Breast epithelium (tissue), 4 donors: ENCODE results near the gene IQCH. TPM values are rescaled to one million over a fixed set of nuclear protein-coding genes. Genes with fewer than 3 reads are reported as not detected.

Experiments
- DNase-seq, 2 donors: peaks; one replicate each; pipeline ENCODE4 v3.0.0-alpha.2; 2019; ENCODE audit warnings: low spot score in 2 of 2
- H3K27ac ChIP-seq, 2 donors: fragments of 200-600 bp; sonication (generic) in 1 of 2; one replicate each; pipeline ENCODE4 v1.5.1; 2016 to 2019; ENCODE audit warnings: mild to moderate bottlenecking in 1 of 2
- H3K27me3 ChIP-seq, 2 donors: fragments of 200-600 bp; sonication (generic) in 1 of 2; one replicate each; pipeline versions ENCODE4 v1.5.1 to v1.6.0; 2017 to 2019; ENCODE audit warnings: control low read depth in 1 of 2, mild to moderate bottlenecking in 1 of 2
- H3K36me3 ChIP-seq: fragments of 200-600 bp; one replicate; pipeline ENCODE4 v1.5.1; 2019
- H3K4me1 ChIP-seq, 2 donors: fragments of 200-600 bp; sonication (generic); one replicate each; pipeline ENCODE4 v1.5.1; 2016 to 2019; ENCODE audit warnings: control low read depth in 1 of 2
- H3K4me3 ChIP-seq, 3 donors: fragments of 200-600 bp; sonication (generic); 1 replicate in 2 of 3; 2 replicates in 1 of 3; pipeline ENCODE4 v1.5.1; 2016 to 2019; ENCODE audit warnings: mild to moderate bottlenecking in 3 of 3, moderate library complexity in 2 of 3
- H3K9me3 ChIP-seq, 2 donors: fragments of 200-600 bp; sonication (generic) in 1 of 2; one replicate each; pipeline ENCODE4 v1.5.1; 2016 to 2019; ENCODE audit warnings: control low read depth in 1 of 2
- POLR2A ChIP-seq: fragments of 450-650 bp; IDR thresholded peaks from one replicate; pipeline ENCODE4 v1.6.1; 2016; ENCODE audit warnings: antibody characterized with exemption, mild to moderate bottlenecking, moderate library complexity
- POLR2AphosphoS5 ChIP-seq, 3 donors: sonication (generic); formaldehyde crosslinking; IDR thresholded peaks; one replicate each; pipeline ENCODE4 v1.6.1; 2017; ENCODE audit warnings: antibody characterized with exemption in 3 of 3
- intact Hi-C: fragments of 100-400 bp; cut with DNase I; formaldehyde crosslinking; loops from one replicate; pipeline ENCODE4 v1.15.1; 2023; ENCODE audit warnings: low total_unique reads
- total RNA-seq, 3 donors: library from RNA; depleted of rRNA; stranded (reverse); fragments of >200 nt; gene quantifications; one replicate each; pipeline ENCODE4 v1.1.0, GENCODE V29; 2016
- TF ChIP-seq, protein P1 (sequence below), 3 donors: fragments of 450-650 bp; IDR thresholded peaks; one replicate each; pipeline ENCODE4 v1.5.1; 2016 to 2017; ENCODE audit warnings: antibody characterized with exemption in 3 of 3, mild to moderate bottlenecking in 3 of 3, moderate library complexity in 3 of 3

IQCH gene
- total RNA-seq, 3 donors from 2014 or later = 0.64 to 11.9 (median 6.6) TPM

- H3K27ac ChIP-seq = no peak overlapping the region
- no peaks in the 10 kb centered on the region for H3K36me3 ChIP-seq
- H3K27me3 ChIP-seq = no peaks in the 10 kb centered on the region
- DNase-seq = no peak
- no peaks in the 10 kb centered on the region for H3K4me1 ChIP-seq
- intact Hi-C loops = no loop called here
- TF ChIP-seq POLR2A (no peak), POLR2AphosphoS5 (IDR thresholded peaks at IDR 0.05) (no peak)
- TF ChIP-seq, protein P1, sequence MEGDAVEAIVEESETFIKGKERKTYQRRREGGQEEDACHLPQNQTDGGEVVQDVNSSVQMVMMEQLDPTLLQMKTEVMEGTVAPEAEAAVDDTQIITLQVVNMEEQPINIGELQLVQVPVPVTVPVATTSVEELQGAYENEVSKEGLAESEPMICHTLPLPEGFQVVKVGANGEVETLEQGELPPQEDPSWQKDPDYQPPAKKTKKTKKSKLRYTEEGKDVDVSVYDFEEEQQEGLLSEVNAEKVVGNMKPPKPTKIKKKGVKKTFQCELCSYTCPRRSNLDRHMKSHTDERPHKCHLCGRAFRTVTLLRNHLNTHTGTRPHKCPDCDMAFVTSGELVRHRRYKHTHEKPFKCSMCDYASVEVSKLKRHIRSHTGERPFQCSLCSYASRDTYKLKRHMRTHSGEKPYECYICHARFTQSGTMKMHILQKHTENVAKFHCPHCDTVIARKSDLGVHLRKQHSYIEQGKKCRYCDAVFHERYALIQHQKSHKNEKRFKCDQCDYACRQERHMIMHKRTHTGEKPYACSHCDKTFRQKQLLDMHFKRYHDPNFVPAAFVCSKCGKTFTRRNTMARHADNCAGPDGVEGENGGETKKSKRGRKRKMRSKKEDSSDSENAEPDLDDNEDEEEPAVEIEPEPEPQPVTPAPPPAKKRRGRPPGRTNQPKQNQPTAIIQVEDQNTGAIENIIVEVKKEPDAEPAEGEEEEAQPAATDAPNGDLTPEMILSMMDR (IDR thresholded peaks at IDR 0.05) = no peak
- H3K4me3 ChIP-seq = no peak overlapping the region
- H3K9me3 ChIP-seq = no peaks in the 10 kb centered on the region
These were observed 251.3 kb downstream of the IQCH start for GRCh38 chr15:67505675-67506572.

DNA sequence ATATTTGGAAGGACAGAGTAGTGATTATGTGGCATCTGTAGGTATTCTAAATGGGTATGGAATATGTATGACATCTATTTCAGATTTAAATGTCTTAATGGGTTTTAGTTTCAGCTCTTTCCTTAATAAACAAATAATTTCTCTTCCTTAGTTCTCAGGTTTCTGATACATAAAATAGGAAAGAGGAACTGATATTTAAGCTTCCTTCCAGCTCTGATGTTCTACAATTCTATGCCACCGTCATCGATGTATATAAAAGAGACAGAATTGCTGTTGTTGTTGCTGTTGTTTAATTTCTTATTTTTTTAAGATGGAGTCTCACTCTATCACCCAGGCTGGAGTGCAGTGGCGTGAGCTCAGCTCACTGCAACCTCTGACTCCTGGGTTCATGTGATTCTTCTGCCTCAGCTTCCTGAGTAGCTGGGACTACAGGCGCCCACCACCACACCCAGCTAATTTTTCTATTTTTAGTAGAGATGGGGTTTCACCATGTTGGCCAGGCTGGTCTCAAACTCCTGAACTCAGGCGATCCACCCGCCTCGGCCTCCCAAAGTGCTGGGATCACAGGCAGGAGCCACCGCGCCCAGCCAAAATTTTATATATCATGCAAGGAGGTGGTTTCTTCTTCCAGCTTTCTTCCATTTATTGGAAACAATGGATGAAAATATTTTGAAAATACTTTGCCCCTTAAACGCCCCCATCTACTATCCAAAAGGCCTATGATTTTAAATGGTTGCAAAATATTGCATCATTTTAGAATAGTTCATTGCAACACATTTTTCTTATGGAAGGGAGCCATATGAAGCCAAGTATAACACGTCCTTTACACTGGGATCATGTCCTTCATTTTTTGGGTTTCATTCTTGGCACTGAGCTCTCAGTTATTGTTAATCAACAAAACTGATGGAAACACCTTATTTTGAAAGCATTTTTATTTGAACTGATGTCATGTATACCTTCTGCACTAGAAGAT is 252.5 kb downstream of the IQCH start:
- Histone ChIP-seq H3K27ac (no peak overlapping the region), H3K27me3 (no peaks in the 10 kb centered on the region), H3K4me3 (no peak overlapping the region), H3K4me1 (no peaks in the 10 kb centered on the region), H3K36me3 (no peaks in the 10 kb centered on the region), H3K9me3 (no peaks in the 10 kb centered on the region)
- no peak for TF ChIP-seq POLR2AphosphoS5 (IDR thresholded peaks at IDR 0.05)
- TF ChIP-seq POLR2A = no peak
- TF ChIP-seq, protein P1 (IDR thresholded peaks at IDR 0.05) = no peak
- DNase-seq = no peak
- intact Hi-C loops = no loop called here

- Histone ChIP-seq H3K27me3 (no peaks in the 10 kb centered on the region), H3K4me3 (no peak overlapping the region), H3K9me3 (no peaks in the 10 kb centered on the region), H3K36me3 (no peaks in the 10 kb centered on the region), H3K27ac (no peak overlapping the region), H3K4me1 (no peaks in the 10 kb centered on the region)
- DNase-seq = no peak
- TF ChIP-seq, protein P1 (IDR thresholded peaks at IDR 0.05) = no peak
- TF ChIP-seq POLR2A (no peak), POLR2AphosphoS5 (IDR thresholded peaks at IDR 0.05) (no peak)
- intact Hi-C loops = no loop called here
These were observed 253.8 kb downstream of the IQCH start for GRCh38 chr15:67508407-67508806.

DNA sequence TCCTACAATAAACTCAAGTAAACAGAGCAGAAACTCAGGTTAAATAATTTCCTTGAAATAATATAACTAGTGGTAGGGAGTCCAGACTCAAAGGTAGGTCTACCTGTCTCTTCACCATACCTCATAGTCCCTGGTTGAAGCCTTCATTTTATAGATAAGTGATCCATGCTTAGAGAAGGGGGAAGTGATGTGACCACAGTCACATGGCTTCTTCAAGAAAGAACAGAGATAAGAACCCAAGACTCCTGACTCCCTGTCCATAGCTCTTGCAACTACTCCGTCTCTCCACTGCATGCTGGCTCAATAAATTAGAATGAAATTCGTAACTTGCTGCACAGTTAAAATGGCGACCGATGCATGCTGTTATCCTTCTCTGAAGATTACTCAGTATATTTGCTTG is 255.3 kb downstream of the IQCH start:
- DNase-seq = no peak
- intact Hi-C loops = no loop called here
- no peaks in the 10 kb centered on the region for H3K4me1 ChIP-seq

More for the DNA sequence above, 255.3 kb downstream of the IQCH start:
- Histone ChIP-seq H3K4me3 (no peak overlapping the region), H3K27ac (no peak overlapping the region), H3K9me3 (no peaks in the 10 kb centered on the region), H3K27me3 (no peaks in the 10 kb centered on the region), H3K36me3 (no peaks in the 10 kb centered on the region)
- TF ChIP-seq POLR2AphosphoS5 (IDR thresholded peaks at IDR 0.05) (no peak), POLR2A (no peak)
- TF ChIP-seq, protein P1 (IDR thresholded peaks at IDR 0.05) = no peak
